Activated naive CD8-positive, alpha-beta T cell (primary cell): Measurements from ENCODE around the gene NEK6.

Experiments
- H3K27ac Mint-ChIP-seq: one replicate; pipeline ENCODE4 v1.8.0; 2021; ENCODE audit warnings: mixed read lengths
- H3K27me3 Mint-ChIP-seq: one replicate; pipeline ENCODE4 v1.8.0; 2021; ENCODE audit warnings: mixed read lengths
- H3K36me3 Mint-ChIP-seq: one replicate; pipeline ENCODE4 v1.8.0; 2021; ENCODE audit warnings: mixed read lengths
- H3K4me1 Mint-ChIP-seq: one replicate; pipeline ENCODE4 v1.8.0; 2021; ENCODE audit warnings: low read depth, mixed read lengths
- H3K4me3 Mint-ChIP-seq: one replicate; pipeline ENCODE4 v1.8.0; 2021; ENCODE audit warnings: mild to moderate bottlenecking, mixed read lengths
- H3K9me3 Mint-ChIP-seq: one replicate; pipeline ENCODE4 v1.8.0; 2021; ENCODE audit warnings: low read depth, mixed read lengths

NEK6 gene

DNA sequence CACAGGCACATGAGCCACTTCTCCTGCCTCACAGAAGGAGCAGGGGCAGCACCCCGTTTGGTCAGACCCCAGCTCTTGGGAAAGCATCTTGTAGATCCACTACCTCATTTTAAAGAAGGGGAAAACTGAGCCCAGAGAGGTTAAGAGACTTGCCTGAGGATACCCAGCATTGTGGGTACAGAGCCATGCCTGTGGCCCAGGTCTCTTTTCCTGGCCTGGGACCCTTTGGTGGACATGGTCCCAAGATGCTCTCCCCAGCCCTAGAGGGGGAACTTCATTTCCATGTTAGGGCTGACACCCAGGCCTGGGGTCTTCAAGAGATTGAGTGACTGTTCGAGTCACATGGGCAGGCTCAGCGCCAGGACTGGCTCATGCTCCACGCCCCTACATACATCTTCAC is 64.2 kb downstream of the NEK6 start:
- no peak overlapping the region for H3K4me3 Mint-ChIP-seq
- no peaks in the 10 kb centered on the region for H3K27me3 Mint-ChIP-seq
- H3K9me3 Mint-ChIP-seq: no peaks in the 10 kb centered on the region
- H3K27ac Mint-ChIP-seq: no peak overlapping the region
- H3K4me1 Mint-ChIP-seq: no peaks in the 10 kb centered on the region
- H3K36me3 Mint-ChIP-seq: no peaks in the 10 kb centered on the region

GRCh38 chr9:124322618-124323432 is 65.1 kb downstream of the NEK6 start:
- Mint-ChIP-seq H3K9me3 (no peaks in the 10 kb centered on the region), H3K4me1 (no peaks in the 10 kb centered on the region), H3K27ac (no peak overlapping the region), H3K4me3 (no peak overlapping the region), H3K36me3 (no peaks in the 10 kb centered on the region), H3K27me3 (no peaks in the 10 kb centered on the region)

GRCh38 chr9:124323904-124324303 is 66.2 kb downstream of the NEK6 start:
- no peaks in the 10 kb centered on the region for H3K27me3 Mint-ChIP-seq
- no peak overlapping the region for H3K4me3 Mint-ChIP-seq
- no peaks in the 10 kb centered on the region for H3K4me1 Mint-ChIP-seq
- no peaks in the 10 kb centered on the region for H3K9me3 Mint-ChIP-seq
- no peaks in the 10 kb centered on the region for H3K36me3 Mint-ChIP-seq
- no peak overlapping the region for H3K27ac Mint-ChIP-seq

- no peaks in the 10 kb centered on the region for H3K4me1 Mint-ChIP-seq
- no peak overlapping the region for H3K4me3 Mint-ChIP-seq
- H3K36me3 Mint-ChIP-seq: no peaks in the 10 kb centered on the region
- no peak overlapping the region for H3K27ac Mint-ChIP-seq
- no peaks in the 10 kb centered on the region for H3K9me3 Mint-ChIP-seq
- no peaks in the 10 kb centered on the region for H3K27me3 Mint-ChIP-seq
Observed at GRCh38 chr9:124325816-124326215, 68.1 kb downstream of the NEK6 start.

- Mint-ChIP-seq H3K4me1 (no peaks in the 10 kb centered on the region), H3K4me3 (no peak overlapping the region), H3K36me3 (no peaks in the 10 kb centered on the region), H3K9me3 (no peaks in the 10 kb centered on the region), H3K27ac (no peak overlapping the region), H3K27me3 (no peaks in the 10 kb centered on the region)
Observed at GRCh38 chr9:124326378-124326777, 68.6 kb downstream of the NEK6 start.

- H3K4me1 Mint-ChIP-seq: no peaks in the 10 kb centered on the region
- H3K4me3 Mint-ChIP-seq: no peak overlapping the region
- H3K9me3 Mint-ChIP-seq: no peaks in the 10 kb centered on the region
- no peaks in the 10 kb centered on the region for H3K36me3 Mint-ChIP-seq
- H3K27me3 Mint-ChIP-seq: no peaks in the 10 kb centered on the region
- no peak overlapping the region for H3K27ac Mint-ChIP-seq
Observed at GRCh38 chr9:124327491-124327890, 69.7 kb downstream of the NEK6 start.

GRCh38 chr9:124328285-124328684 is 70.5 kb downstream of the NEK6 start:
- Mint-ChIP-seq H3K4me3 (no peak overlapping the region), H3K27ac (no peak overlapping the region), H3K36me3 (no peaks in the 10 kb centered on the region)

DNA sequence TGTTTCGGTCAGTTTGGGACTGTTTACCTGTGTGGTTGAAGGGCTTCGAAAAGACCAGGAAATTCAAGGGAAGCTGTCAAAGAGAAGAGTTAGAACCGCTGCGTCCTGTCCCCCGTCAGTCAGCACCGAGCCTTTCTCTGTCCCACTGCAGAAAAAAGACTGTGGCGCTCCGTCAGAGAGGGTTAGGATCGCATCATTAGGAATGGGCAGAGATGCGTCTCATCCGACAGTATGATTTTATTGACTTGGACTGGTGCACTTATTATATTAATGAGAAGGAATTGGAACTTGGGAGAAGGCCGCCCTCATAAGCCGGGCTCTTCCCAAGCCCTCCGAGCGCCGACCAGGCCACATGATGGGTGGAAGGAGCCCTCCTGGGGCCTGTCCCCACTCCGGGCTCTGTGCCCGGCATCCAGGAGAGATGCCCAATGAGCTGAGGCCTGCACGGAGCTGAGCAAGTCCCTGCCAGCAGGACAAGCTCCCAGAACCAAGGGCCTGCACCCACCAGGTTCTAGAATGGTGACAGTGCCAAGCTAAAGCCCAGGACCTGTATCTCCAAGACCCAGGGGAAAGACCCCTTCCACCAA is 71.5 kb downstream of the NEK6 start:
- Mint-ChIP-seq H3K4me1 (no peaks in the 10 kb centered on the region), H3K27me3 (no peaks in the 10 kb centered on the region), H3K27ac (no peak overlapping the region), H3K4me3 (no peak overlapping the region), H3K9me3 (no peaks in the 10 kb centered on the region), H3K36me3 (no peaks in the 10 kb centered on the region)

More at GRCh38 chr9:124328285-124328684, 70.5 kb downstream of the NEK6 start:
- Mint-ChIP-seq H3K4me1 (no peaks in the 10 kb centered on the region), H3K27me3 (no peaks in the 10 kb centered on the region), H3K9me3 (no peaks in the 10 kb centered on the region)

- Mint-ChIP-seq H3K4me1 (no peaks in the 10 kb centered on the region), H3K36me3 (no peaks in the 10 kb centered on the region), H3K27me3 (no peaks in the 10 kb centered on the region), H3K27ac (no peak overlapping the region), H3K9me3 (no peaks in the 10 kb centered on the region), H3K4me3 (no peak overlapping the region)
Observed at GRCh38 chr9:124330011-124330697, 72.4 kb downstream of the NEK6 start.

DNA sequence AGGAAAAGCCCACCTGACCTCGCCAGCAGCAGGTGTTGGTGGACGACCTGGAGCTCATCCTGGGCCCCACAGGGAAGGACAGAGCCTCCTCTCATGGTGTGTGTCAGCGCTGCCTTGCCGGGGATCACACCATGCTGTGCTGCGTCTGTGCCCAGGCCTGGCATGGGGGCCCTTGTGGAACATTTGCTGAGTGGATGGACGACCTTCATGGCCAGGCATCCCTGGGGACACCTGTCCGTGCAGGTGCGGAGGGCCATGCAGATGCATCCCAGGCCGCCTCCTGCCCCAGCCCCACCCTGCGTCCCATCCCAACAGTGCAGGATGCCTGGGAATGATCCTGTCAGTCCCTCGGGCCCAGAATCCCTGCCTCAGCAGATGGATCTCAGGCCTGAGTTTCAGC is 73.8 kb downstream of the NEK6 start:
- no peaks in the 10 kb centered on the region for H3K4me1 Mint-ChIP-seq
- no peaks in the 10 kb centered on the region for H3K9me3 Mint-ChIP-seq
- no peak overlapping the region for H3K27ac Mint-ChIP-seq
- no peak overlapping the region for H3K4me3 Mint-ChIP-seq
- H3K27me3 Mint-ChIP-seq: no peaks in the 10 kb centered on the region
- H3K36me3 Mint-ChIP-seq: no peaks in the 10 kb centered on the region

GRCh38 chr9:124332361-124333202 is 74.8 kb downstream of the NEK6 start:
- H3K9me3 Mint-ChIP-seq: no peaks in the 10 kb centered on the region
- no peaks in the 10 kb centered on the region for H3K4me1 Mint-ChIP-seq
- peaks cover 3% of the 10 kb centered on the region for H3K36me3 Mint-ChIP-seq
- no peaks in the 10 kb centered on the region for H3K27me3 Mint-ChIP-seq
- H3K4me3 Mint-ChIP-seq: no peak overlapping the region
- no peak overlapping the region for H3K27ac Mint-ChIP-seq

- no peak overlapping the region for H3K4me3 Mint-ChIP-seq
Observed at GRCh38 chr9:124333203-124333579, 75.4 kb downstream of the NEK6 start.

DNA sequence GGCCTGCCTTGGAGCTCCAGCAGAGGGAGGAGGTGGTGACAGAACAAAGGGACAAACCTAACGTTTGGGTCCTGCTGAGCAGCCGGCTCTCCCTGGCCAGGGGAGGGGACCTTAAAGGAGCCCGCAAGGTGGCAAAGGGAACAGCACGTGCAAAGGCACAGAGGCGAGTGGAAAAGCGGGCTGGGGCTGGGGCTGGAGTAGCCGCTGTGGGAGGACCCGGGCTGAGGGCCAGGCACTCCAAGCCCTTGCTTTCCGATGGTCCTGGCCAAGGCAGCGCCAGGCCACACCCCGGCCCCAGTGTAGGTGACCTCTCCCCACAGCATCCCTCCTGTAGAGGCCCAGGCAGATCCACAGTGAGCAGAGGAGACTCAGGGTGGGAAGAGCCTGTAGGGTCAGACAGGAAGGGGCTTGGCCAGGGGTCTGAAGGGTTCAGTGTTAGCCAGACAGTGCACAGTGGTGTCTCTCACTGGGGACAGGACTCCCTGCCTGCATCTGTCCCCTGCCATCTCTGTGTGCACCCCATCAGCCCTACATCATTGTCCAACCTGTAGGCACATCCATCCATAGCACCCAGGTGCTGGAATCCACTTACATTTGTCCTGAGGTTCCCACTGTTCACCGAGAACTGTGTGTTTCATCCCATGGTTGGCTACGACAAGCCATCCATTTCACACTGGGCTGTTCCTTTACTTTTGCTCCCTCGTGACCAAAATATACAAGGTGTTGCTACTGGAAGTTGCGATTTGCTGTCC is 77.0 kb downstream of the NEK6 start:
- Mint-ChIP-seq H3K4me3 (no peak overlapping the region), H3K36me3 (peaks cover 6% of the 10 kb centered on the region), H3K27me3 (no peaks in the 10 kb centered on the region), H3K27ac (no peak overlapping the region), H3K9me3 (peaks cover 4% of the 10 kb centered on the region), H3K4me1 (no peaks in the 10 kb centered on the region)

More at GRCh38 chr9:124333203-124333579, 75.4 kb downstream of the NEK6 start:
- Mint-ChIP-seq H3K4me1 (no peaks in the 10 kb centered on the region), H3K36me3 (peaks cover 3% of the 10 kb centered on the region), H3K27ac (no peak overlapping the region), H3K9me3 (peaks cover under 1% of the 10 kb centered on the region), H3K27me3 (no peaks in the 10 kb centered on the region)

- H3K4me1 Mint-ChIP-seq: no peaks in the 10 kb centered on the region
- H3K27ac Mint-ChIP-seq: no peak overlapping the region
- H3K36me3 Mint-ChIP-seq: peaks cover 6% of the 10 kb centered on the region
- peaks cover 4% of the 10 kb centered on the region for H3K9me3 Mint-ChIP-seq
- no peak overlapping the region for H3K4me3 Mint-ChIP-seq
- no peaks in the 10 kb centered on the region for H3K27me3 Mint-ChIP-seq
Observed at GRCh38 chr9:124335320-124335707, 77.6 kb downstream of the NEK6 start.
